SK-N-SH (cell line): ENCODE measurements around the gene HELB. TPM values are rescaled to one million over a fixed set of nuclear protein-coding genes. Genes with fewer than 3 reads are reported as not detected.

Source experiments
- CTCF ChIA-PET: fragments of 300-600, 350-600 bp; formaldehyde crosslinking; extraction: SDS; loops from one replicate; lab custom pipeline; 2021; lab: Yijun Ruan, JAX
- POLR2A ChIA-PET: fragments of 350-600 bp; sonication (Branson Sonifier 250); formaldehyde crosslinking; extraction: SDS; loops from one replicate; lab custom pipeline; 2020; ENCODE audit warnings: antibody characterized with exemption, inconsistent platforms; lab: Yijun Ruan, JAX
- DNase-seq: peaks from one replicate; pipeline ENCODE4 v3.0.0; 2012
- H2AFZ ChIP-seq: fragments of 200-600 bp; sonication (generic); 2 replicates; pipeline ENCODE4 v1.8.1; 2016; ENCODE audit warnings: antibody characterized with exemption, mild to moderate bottlenecking, low read depth
- H3F3A ChIP-seq: fragments of 200-600 bp; sonication (generic); replicated peaks from 2 replicates; pipeline ENCODE3; 2016; ENCODE audit warnings: antibody characterized with exemption, mild to moderate bottlenecking; ENCODE audit not compliant: insufficient read depth
- H3K27ac ChIP-seq, 2 experiments: fragments of 200-500 bp in 1 of 2; fragments of 200-600 bp in 1 of 2; sonication (Bioruptor generic) in 1 of 2; sonication (generic), shearing (Covaris generic) in 1 of 2; 2 replicates each; pipeline versions ENCODE4 v1.5.1 to v1.6.1; 2014 to 2016; ENCODE audit warnings: low read depth in 2 of 2, inconsistent platforms in 1 of 2, low read length in 1 of 2, mild to moderate bottlenecking in 1 of 2, mixed read lengths in 1 of 2
- H3K27me3 ChIP-seq: fragments of 200-600 bp; sonication (generic), shearing (Covaris generic); 2 replicates; pipeline ENCODE4 v1.6.1; 2016; ENCODE audit warnings: mixed run types; ENCODE audit not compliant: insufficient read depth
- H3K36me3 ChIP-seq, 2 experiments: fragments of 200-500 bp in 1 of 2; fragments of 200-600 bp in 1 of 2; sonication (Bioruptor generic) in 1 of 2; sonication (generic) in 1 of 2; replicated peaks in 1 of 2; 2 replicates each; pipeline versions ENCODE3 to v1.5.1; 2014 to 2016; ENCODE audit warnings: low read length in 1 of 2, mild to moderate bottlenecking in 1 of 2; ENCODE audit not compliant: insufficient read depth in 2 of 2, control insufficient read depth in 1 of 2
- H3K4me1 ChIP-seq, 2 experiments: fragments of 200-500 bp in 1 of 2; fragments of 200-600 bp in 1 of 2; sonication (Bioruptor generic) in 1 of 2; sonication (generic), shearing (Covaris generic) in 1 of 2; 2 replicates each; pipeline versions ENCODE4 v1.5.1 to v1.6.1; 2014 to 2016; ENCODE audit warnings: low read depth in 1 of 2, low read length in 1 of 2, mixed run types in 1 of 2; ENCODE audit not compliant: insufficient read depth in 2 of 2, control insufficient read depth in 1 of 2
- H3K4me2 ChIP-seq: fragments of 200-600 bp; sonication (generic), shearing (Covaris generic); 2 replicates; pipeline ENCODE4 v1.6.1; 2017; ENCODE audit warnings: mixed run types
- H3K4me3 ChIP-seq, 2 experiments: fragments of 200-500 bp in 1 of 2; fragments of 200-600 bp in 1 of 2; sonication (Bioruptor generic) in 1 of 2; sonication (generic), shearing (Covaris generic) in 1 of 2; 2 replicates each; pipeline versions ENCODE4 v1.5.1 to v1.8.1; 2014 to 2016; ENCODE audit warnings: low read depth in 2 of 2, inconsistent platforms in 1 of 2, low read length in 1 of 2, mild to moderate bottlenecking in 1 of 2, mixed read lengths in 1 of 2, moderate library complexity in 1 of 2
- H3K79me2 ChIP-seq: fragments of 200-600 bp; sonication (generic); 2 replicates; pipeline ENCODE4 v1.8.1; 2017; ENCODE audit warnings: mild to moderate bottlenecking; ENCODE audit not compliant: insufficient read depth
- H3K9ac ChIP-seq: fragments of 200-600 bp; sonication (generic); 2 replicates; pipeline ENCODE4 v1.6.1; 2017; ENCODE audit warnings: mixed run types
- H3K9me2 ChIP-seq: fragments of 200-600 bp; sonication (generic); 2 replicates; pipeline ENCODE4 v1.6.1; 2017; ENCODE audit warnings: mixed run types
- H3K9me3 ChIP-seq: fragments of 200-600 bp; sonication (generic); 2 replicates; pipeline ENCODE4 v1.6.1; 2017; ENCODE audit warnings: mixed run types, mild to moderate bottlenecking, moderate library complexity
- H4K20me1 ChIP-seq: fragments of 200-600 bp; sonication (generic); 2 replicates; pipeline ENCODE4 v1.6.1; 2017; ENCODE audit warnings: mild to moderate bottlenecking, mixed run types; ENCODE audit not compliant: insufficient read depth
- ELF1 ChIP-seq: IDR thresholded peaks from 2 replicates; pipeline ENCODE4 v1.4.0; 2012
- FOSL2 ChIP-seq: IDR thresholded peaks from 2 replicates; pipeline ENCODE4 v1.4.0; 2012; ENCODE audit warnings: low read depth, mild to moderate bottlenecking, moderate library complexity, borderline replicate concordance
- FOXJ3 ChIP-seq: sonication (generic); formaldehyde crosslinking; IDR thresholded peaks from 2 replicates; pipeline ENCODE4 v1.5.1; 2020; ENCODE audit warnings: mild to moderate bottlenecking, missing genetic modification reagents
- JUND ChIP-seq: IDR thresholded peaks from 2 replicates; pipeline ENCODE4 v1.4.0; 2012
- MXI1 ChIP-seq: IDR thresholded peaks from 2 replicates; pipeline ENCODE4 v1.6.1; 2012; ENCODE audit warnings: mild to moderate bottlenecking, low read depth, low read length, improper control_type of control experiment
- NFIC ChIP-seq: IDR thresholded peaks from 2 replicates; pipeline ENCODE4 v1.4.0; 2012; ENCODE audit warnings: borderline replicate concordance
- NRF1 ChIP-seq: IDR thresholded peaks from 2 replicates; pipeline ENCODE4 v1.6.1; 2012; ENCODE audit warnings: low read depth, mild to moderate bottlenecking, low read length
- POLR2AphosphoS5 ChIP-seq: IDR thresholded peaks from 2 replicates; pipeline ENCODE4 v1.6.1; 2012; ENCODE audit warnings: low read depth, low read length
- RAD21 ChIP-seq: IDR thresholded peaks from 2 replicates; pipeline ENCODE4 v1.6.1; 2012; ENCODE audit warnings: mild to moderate bottlenecking, low read length
- RFX5 ChIP-seq: IDR thresholded peaks from 2 replicates; pipeline ENCODE4 v1.6.1; 2012; ENCODE audit warnings: mild to moderate bottlenecking, improper control_type of control experiment, low read length
- TAF1 ChIP-seq: IDR thresholded peaks from 2 replicates; pipeline ENCODE4 v1.6.1; 2012; ENCODE audit warnings: low read depth, mild to moderate bottlenecking, low read length, moderate library complexity, borderline replicate concordance
- TEAD4 ChIP-seq: IDR thresholded peaks from 2 replicates; pipeline ENCODE4 v1.4.0; 2012; ENCODE audit warnings: mild to moderate bottlenecking, borderline replicate concordance; ENCODE audit not compliant: insufficient read depth
- WGBS: methylation state at CpG from one replicate; pipeline ENCODE4 v1.1.6; 2017; ENCODE audit warnings: low lambda C conversion rate; 5-methylcytosine and 5-hydroxymethylcytosine counted together
- polyA plus RNA-seq, 3 experiments: library from polyadenylated mRNA; depleted of rRNA; stranded (reverse); fragments of >200 nt; gene quantifications; 2 replicates each; pipeline ENCODE4 v1.2.3, GENCODE V29; 2012
- TF ChIP-seq, protein P1 (sequence below): IDR thresholded peaks from 2 replicates; pipeline ENCODE4 v1.4.0; 2012; ENCODE audit warnings: low read depth, borderline replicate concordance
- TF ChIP-seq, protein P2 (sequence below): fragments of 150-350 bp; IDR thresholded peaks from 2 replicates; pipeline ENCODE4 v1.6.1; 2016; ENCODE audit warnings: mild to moderate bottlenecking, low read depth, low read length
- TF ChIP-seq, protein P3 (sequence below): IDR thresholded peaks from 2 replicates; pipeline ENCODE4 v1.4.0; 2012; ENCODE audit warnings: low read depth
- TF ChIP-seq, protein P4 (sequence below): fragments of 150-350 bp; IDR thresholded peaks from 2 replicates; pipeline ENCODE4 v1.6.1; 2017; ENCODE audit warnings: antibody characterized with exemption, low read length, low read depth, borderline replicate concordance
- TF ChIP-seq, protein P5 (sequence below): IDR thresholded peaks from 2 replicates; pipeline ENCODE4 v1.6.1; 2012; ENCODE audit warnings: mild to moderate bottlenecking, low read depth, low read length, moderate library complexity
- TF ChIP-seq, protein P6 (sequence below): IDR thresholded peaks from 2 replicates; pipeline ENCODE4 v1.4.0; 2012; ENCODE audit warnings: low read depth, borderline replicate concordance

The HELB gene
- polyA plus RNA-seq, 1 of the 3 experiments (the other 2 are of a cell fraction) = 0.38 TPM

DNA sequence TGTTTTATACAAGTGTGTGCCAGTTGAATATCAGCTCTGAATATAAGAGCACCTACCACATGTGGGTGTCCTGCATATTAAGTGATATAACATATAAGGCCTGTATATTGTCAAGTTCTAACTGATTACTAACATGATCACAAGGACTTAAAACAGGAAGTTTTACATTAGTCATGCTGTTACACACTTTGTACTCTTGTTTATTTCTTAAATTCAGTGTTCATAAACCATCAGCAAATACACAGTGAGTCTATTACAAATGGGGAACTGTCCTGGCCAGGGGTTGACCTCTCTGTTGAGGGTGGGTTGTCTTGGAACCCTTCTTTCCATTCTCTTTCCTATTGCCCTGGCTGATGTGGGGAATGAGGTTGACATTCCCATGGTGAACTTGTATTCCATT, 19.1 kb downstream of the HELB start:
- H3K4me2 ChIP-seq = no peak overlapping the region
- no peaks in the 10 kb centered on the region for H4K20me1 ChIP-seq
- H3K79me2 ChIP-seq = no peaks in the 10 kb centered on the region
- H2AFZ ChIP-seq = no peak overlapping the region
- peaks cover 14 to 29% of the 10 kb centered on the region in 2 experiments for H3K36me3 ChIP-seq
- H3K9ac ChIP-seq = no peak overlapping the region
- no peak overlapping the region for H3K4me3 ChIP-seq
- ChIA-PET CTCF (interaction anchor here (1.0 kb wide), 2 partner anchors 31 to 88 kb away, joined by 3 read pairs; no protein-coding TSS in a partner anchor), POLR2A (no interaction called here)
- H3K9me3 ChIP-seq = no peaks in the 10 kb centered on the region
- peaks cover 3% of the 10 kb centered on the region for H3F3A ChIP-seq
- no peaks in the 10 kb centered on the region for H3K27me3 ChIP-seq
- no peak overlapping the region for H3K27ac ChIP-seq
- no peaks in the 10 kb centered on the region for H3K9me2 ChIP-seq
- TF ChIP-seq FOXJ3 (CRISPR knock-in tag) (no peak), RAD21 (no peak), NFIC (no peak), TAF1 (no peak), MXI1 (no peak)
- TF ChIP-seq, protein P1, sequence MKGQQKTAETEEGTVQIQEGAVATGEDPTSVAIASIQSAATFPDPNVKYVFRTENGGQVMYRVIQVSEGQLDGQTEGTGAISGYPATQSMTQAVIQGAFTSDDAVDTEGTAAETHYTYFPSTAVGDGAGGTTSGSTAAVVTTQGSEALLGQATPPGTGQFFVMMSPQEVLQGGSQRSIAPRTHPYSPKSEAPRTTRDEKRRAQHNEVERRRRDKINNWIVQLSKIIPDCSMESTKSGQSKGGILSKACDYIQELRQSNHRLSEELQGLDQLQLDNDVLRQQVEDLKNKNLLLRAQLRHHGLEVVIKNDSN = no peak
- TF ChIP-seq, protein P2, sequence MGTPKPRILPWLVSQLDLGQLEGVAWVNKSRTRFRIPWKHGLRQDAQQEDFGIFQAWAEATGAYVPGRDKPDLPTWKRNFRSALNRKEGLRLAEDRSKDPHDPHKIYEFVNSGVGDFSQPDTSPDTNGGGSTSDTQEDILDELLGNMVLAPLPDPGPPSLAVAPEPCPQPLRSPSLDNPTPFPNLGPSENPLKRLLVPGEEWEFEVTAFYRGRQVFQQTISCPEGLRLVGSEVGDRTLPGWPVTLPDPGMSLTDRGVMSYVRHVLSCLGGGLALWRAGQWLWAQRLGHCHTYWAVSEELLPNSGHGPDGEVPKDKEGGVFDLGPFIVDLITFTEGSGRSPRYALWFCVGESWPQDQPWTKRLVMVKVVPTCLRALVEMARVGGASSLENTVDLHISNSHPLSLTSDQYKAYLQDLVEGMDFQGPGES = no peak
- TF ChIP-seq, protein P3, sequence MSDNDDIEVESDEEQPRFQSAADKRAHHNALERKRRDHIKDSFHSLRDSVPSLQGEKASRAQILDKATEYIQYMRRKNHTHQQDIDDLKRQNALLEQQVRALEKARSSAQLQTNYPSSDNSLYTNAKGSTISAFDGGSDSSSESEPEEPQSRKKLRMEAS = no peak
- no peaks in the 10 kb centered on the region; a peak in 1 of 4 replicates for H3K4me1 ChIP-seq
- DNase-seq = no peak

DNA sequence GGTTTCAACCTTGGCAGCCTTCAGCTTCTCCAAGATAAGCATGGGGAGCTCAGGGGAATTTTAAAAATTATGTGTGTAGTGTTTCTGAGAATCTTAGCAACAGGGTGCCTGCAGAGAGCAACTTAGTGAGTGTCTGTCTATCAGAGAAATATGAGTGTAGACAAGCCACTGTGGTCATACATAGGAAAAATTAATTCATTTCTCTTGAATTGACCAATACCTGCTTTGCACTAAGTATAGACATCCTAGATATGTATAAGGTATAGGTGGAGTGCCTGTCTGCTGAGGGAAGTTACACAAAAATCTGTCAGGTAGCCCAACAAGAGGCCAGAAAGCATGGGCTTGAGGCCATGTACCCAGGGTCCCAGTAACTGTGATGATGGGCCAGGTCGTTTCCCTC, 20.7 kb downstream of the HELB start:
- H3F3A ChIP-seq = peaks cover 3% of the 10 kb centered on the region
- H3K36me3 ChIP-seq = peaks cover 12 to 26% of the 10 kb centered on the region in 2 experiments
- no peaks in the 10 kb centered on the region for H4K20me1 ChIP-seq
- no peak overlapping the region for H3K27ac ChIP-seq
- CTCF ChIA-PET = no interaction called here
- no peaks in the 10 kb centered on the region for H3K79me2 ChIP-seq
- no peak for DNase-seq
- WGBS = 94% methylated on average over 1 of the region's 1 CpG
- no peaks in the 10 kb centered on the region for H3K9me2 ChIP-seq
- no peaks in the 10 kb centered on the region for H3K9me3 ChIP-seq
- no peaks in the 10 kb centered on the region; a peak in 1 of 4 replicates for H3K4me1 ChIP-seq
- no peak overlapping the region for H3K4me3 ChIP-seq
- no peak overlapping the region for H3K4me2 ChIP-seq
- POLR2A ChIA-PET = no interaction called here
- H3K9ac ChIP-seq = no peak overlapping the region
- H2AFZ ChIP-seq = no peak overlapping the region
- no peaks in the 10 kb centered on the region for H3K27me3 ChIP-seq
- TF ChIP-seq FOXJ3 (CRISPR knock-in tag) (no peak), JUND (no peak), TAF1 (no peak), TEAD4 (no peak), NRF1 (no peak), FOSL2 (no peak), POLR2AphosphoS5 (no peak), ELF1 (no peak), RFX5 (no peak)
- TF ChIP-seq, protein P1 = no peak
- TF ChIP-seq, protein P4, sequence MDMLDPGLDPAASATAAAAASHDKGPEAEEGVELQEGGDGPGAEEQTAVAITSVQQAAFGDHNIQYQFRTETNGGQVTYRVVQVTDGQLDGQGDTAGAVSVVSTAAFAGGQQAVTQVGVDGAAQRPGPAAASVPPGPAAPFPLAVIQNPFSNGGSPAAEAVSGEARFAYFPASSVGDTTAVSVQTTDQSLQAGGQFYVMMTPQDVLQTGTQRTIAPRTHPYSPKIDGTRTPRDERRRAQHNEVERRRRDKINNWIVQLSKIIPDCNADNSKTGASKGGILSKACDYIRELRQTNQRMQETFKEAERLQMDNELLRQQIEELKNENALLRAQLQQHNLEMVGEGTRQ = no peak
- TF ChIP-seq, protein P5, sequence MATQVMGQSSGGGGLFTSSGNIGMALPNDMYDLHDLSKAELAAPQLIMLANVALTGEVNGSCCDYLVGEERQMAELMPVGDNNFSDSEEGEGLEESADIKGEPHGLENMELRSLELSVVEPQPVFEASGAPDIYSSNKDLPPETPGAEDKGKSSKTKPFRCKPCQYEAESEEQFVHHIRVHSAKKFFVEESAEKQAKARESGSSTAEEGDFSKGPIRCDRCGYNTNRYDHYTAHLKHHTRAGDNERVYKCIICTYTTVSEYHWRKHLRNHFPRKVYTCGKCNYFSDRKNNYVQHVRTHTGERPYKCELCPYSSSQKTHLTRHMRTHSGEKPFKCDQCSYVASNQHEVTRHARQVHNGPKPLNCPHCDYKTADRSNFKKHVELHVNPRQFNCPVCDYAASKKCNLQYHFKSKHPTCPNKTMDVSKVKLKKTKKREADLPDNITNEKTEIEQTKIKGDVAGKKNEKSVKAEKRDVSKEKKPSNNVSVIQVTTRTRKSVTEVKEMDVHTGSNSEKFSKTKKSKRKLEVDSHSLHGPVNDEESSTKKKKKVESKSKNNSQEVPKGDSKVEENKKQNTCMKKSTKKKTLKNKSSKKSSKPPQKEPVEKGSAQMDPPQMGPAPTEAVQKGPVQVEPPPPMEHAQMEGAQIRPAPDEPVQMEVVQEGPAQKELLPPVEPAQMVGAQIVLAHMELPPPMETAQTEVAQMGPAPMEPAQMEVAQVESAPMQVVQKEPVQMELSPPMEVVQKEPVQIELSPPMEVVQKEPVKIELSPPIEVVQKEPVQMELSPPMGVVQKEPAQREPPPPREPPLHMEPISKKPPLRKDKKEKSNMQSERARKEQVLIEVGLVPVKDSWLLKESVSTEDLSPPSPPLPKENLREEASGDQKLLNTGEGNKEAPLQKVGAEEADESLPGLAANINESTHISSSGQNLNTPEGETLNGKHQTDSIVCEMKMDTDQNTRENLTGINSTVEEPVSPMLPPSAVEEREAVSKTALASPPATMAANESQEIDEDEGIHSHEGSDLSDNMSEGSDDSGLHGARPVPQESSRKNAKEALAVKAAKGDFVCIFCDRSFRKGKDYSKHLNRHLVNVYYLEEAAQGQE = no peak
- TF ChIP-seq, protein P6, sequence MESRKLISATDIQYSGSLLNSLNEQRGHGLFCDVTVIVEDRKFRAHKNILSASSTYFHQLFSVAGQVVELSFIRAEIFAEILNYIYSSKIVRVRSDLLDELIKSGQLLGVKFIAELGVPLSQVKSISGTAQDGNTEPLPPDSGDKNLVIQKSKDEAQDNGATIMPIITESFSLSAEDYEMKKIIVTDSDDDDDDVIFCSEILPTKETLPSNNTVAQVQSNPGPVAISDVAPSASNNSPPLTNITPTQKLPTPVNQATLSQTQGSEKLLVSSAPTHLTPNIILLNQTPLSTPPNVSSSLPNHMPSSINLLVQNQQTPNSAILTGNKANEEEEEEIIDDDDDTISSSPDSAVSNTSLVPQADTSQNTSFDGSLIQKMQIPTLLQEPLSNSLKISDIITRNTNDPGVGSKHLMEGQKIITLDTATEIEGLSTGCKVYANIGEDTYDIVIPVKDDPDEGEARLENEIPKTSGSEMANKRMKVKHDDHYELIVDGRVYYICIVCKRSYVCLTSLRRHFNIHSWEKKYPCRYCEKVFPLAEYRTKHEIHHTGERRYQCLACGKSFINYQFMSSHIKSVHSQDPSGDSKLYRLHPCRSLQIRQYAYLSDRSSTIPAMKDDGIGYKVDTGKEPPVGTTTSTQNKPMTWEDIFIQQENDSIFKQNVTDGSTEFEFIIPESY = no peak
